GM18951 (cell line): ENCODE data around the gene IQSEC3.

Experiments used
- POLR2A ChIP-seq: IDR thresholded peaks from 4 replicates; pipeline ENCODE4 v1.6.1; 2011; ENCODE audit warnings: mild to moderate bottlenecking; ENCODE audit not compliant: insufficient read length, insufficient read depth; ENCODE audit errors: extremely low read depth
- in situ Hi-C: fragments of 300-500 bp; cut with MboI; formaldehyde crosslinking; loops from one replicate; pipeline ENCODE4 v1.12.0; 2022; ENCODE audit warnings: low sequenced_read_pairs, mixed read lengths, inconsistent platforms; ENCODE audit not compliant: unreplicated experiment

Gene IQSEC3

GRCh38 chr12:188910-189621 is 122.5 kb downstream of the IQSEC3 start:
- no peak for TF ChIP-seq POLR2A
- in situ Hi-C loops = no loop called here

- TF ChIP-seq POLR2A = no peak
- in situ Hi-C loops = no loop called here
Observed at GRCh38 chr12:189622-189962, 123.0 kb downstream of the IQSEC3 start.

GRCh38 chr12:190881-191280 is 124.3 kb downstream of the IQSEC3 start:
- in situ Hi-C loops = no loop called here
- no peak for TF ChIP-seq POLR2A

DNA sequence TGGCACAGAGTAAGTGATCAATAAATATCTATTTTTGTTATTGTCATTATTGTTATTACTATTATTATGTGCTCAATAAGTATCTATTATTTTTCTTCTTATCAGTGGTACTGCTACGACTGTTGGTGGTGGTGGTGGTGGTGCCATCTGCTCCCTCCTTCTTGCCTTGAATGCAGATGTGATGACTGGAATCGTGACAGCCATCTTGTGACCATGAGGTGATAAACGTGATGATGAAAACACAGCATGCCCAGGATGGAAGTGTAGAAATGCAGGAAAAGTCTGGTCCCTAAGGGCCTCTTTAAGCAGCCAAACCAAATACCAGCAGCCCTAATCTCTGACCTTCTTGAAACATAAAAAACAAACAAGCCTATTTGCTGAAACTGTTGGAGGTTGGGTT is 125.0 kb downstream of the IQSEC3 start:
- TF ChIP-seq POLR2A = no peak
- in situ Hi-C loops = no loop called here

GRCh38 chr12:193261-193660 is 126.7 kb downstream of the IQSEC3 start:
- in situ Hi-C loops = no loop called here
- no peak for TF ChIP-seq POLR2A

DNA sequence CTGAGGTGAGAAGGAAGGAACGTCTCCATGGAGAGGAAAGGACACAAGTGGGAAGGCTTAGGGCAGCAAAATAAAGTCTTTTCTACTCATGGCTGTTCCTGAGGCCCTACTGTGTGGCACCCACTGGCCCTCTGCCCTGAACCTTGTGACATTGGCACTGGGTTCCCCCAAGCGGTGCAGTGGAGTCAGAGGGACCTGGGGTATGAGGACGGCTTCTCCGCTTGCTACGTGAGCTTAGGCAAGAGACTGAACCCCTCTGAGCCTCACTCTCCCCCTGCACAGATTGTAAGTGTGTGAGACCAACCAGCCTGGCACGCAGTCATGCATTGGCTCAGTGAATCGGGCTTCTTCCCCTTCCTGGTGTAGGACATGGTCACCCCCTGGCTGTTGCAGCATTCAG is 127.7 kb downstream of the IQSEC3 start:
- in situ Hi-C loops = no loop called here
- no peak for TF ChIP-seq POLR2A

GRCh38 chr12:195156-195555 is 128.6 kb downstream of the IQSEC3 start:
- in situ Hi-C loops = no loop called here
- TF ChIP-seq POLR2A = no peak

GRCh38 chr12:195951-196350 is 129.4 kb downstream of the IQSEC3 start:
- in situ Hi-C loops = no loop called here
- TF ChIP-seq POLR2A = no peak

- in situ Hi-C loops = no loop called here
- no peak for TF ChIP-seq POLR2A
Observed at GRCh38 chr12:196436-196835, 129.9 kb downstream of the IQSEC3 start.

- in situ Hi-C loops = no loop called here
- no peak for TF ChIP-seq POLR2A
Observed at GRCh38 chr12:197347-197746, 130.8 kb downstream of the IQSEC3 start.

DNA sequence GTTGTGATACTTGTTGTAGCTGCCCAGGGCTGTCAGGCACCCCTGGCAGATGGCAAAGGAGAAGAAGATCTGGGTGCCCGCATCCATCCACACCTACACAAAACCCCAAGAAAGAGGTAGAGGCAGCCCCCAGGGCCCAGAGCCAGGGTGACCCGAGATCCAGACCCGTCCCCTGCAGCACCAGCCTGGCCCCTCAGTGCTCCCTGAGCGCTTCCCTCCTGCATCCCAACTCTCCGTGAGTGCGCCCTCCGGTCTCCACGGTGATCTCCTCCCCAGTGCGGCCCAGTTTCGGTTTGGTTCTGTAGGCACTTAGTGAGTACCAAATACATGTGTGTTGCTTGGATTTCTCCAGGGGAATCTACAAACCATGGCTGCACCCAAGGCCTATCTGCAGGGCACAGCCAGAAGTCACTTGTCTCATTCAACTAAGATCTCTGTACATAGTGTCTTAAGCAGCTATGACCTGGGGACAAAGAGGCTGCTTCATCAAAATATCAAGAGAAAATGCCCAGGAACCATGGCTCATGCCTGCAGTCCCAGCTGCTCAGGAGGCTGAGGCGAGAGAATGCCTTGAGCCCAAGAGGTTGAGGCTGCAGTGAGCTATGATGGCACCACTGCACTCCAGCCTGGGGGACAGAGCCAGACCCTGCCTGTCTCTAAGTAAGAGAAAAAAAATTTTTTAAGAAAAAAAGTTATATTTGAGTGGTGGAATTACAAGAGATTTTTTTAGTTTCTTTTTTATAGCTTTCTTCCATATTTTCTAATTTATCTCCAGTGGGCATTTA is 131.5 kb downstream of the IQSEC3 start:
- in situ Hi-C loops = no loop called here
- TF ChIP-seq POLR2A = no peak

GRCh38 chr12:198705-199104 is 132.1 kb downstream of the IQSEC3 start:
- no peak for TF ChIP-seq POLR2A
- in situ Hi-C loops = no loop called here

DNA sequence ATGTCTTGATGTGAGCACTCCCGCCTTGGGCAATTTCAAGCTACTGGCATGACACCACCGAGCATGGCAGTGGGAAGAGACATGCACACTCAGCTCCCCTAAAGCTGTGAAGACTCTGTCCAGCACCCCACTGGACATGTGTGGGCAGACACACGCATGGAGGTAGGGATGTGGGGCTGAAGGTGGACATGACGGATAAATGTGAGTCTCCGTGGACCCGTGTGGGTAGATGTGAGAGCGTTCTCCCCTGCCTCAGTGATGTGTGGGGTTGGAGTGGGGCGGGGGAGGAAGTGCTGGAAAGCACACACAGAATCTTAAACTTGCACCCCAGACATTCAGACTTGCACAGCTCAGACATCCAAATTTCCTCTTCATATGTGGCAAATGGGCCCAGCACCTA is 134.8 kb downstream of the IQSEC3 start:
- in situ Hi-C loops = no loop called here
- no peak for TF ChIP-seq POLR2A

DNA sequence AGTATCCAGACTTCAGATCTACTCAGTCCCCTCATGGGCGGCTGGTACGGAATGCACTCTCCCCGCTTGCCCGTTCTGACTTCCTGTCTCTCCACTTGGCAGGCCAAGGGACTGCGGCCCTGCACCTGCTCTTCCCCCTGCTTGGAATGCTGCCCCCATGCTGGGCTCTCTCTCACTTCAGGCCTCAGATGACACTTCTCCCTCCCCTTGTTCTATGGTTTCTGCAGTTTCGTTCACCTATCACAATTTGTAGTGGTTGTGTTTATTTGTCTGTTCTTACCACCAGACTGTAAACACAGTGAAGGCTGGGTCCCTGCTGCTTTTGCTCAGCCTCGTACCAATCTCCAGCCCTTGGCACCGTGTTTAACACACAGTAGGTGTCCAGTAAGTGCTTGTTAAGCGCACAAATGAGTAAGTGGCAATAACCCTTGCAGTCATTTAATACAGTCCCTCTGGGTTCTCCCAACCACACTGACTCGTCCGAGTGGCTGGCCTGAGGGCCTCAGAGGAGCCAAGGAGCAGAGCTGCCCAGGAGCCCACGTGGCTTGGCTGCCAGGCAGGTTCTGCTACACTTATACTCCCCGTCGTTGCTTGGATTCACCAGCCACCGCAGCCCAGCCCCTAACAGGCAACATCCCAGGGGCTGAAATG is 135.6 kb downstream of the IQSEC3 start:
- in situ Hi-C loops = no loop called here
- TF ChIP-seq POLR2A = no peak

DNA sequence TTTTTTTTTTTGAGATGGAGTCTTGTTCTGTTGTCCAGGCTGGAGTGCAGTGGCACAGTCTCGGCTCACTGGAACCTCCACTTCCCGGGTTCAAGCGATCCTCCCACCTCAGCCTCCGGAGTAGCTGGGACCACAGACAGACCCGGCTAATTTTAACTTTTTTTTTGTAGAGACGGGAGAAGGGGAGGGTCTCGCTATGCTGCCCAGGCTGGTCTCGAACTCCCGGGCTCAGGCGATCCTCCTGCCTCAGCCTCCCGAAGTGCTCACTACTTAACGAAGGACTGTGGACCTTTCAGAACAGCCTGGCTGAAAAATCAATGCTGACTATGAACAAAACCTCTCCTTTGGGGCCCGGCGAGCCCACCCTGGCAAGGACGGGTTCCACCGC is 136.5 kb downstream of the IQSEC3 start:
- TF ChIP-seq POLR2A = no peak
- in situ Hi-C loops = no loop called here
